NCI-H1105 (cell line): ENCODE measurements around the gene FBLN2.

ENCODE experiments used
- DNase-seq: peaks from one replicate; lab custom pipeline; 2025; lab: John Stamatoyannopoulos, UW

FBLN2 gene

DNA sequence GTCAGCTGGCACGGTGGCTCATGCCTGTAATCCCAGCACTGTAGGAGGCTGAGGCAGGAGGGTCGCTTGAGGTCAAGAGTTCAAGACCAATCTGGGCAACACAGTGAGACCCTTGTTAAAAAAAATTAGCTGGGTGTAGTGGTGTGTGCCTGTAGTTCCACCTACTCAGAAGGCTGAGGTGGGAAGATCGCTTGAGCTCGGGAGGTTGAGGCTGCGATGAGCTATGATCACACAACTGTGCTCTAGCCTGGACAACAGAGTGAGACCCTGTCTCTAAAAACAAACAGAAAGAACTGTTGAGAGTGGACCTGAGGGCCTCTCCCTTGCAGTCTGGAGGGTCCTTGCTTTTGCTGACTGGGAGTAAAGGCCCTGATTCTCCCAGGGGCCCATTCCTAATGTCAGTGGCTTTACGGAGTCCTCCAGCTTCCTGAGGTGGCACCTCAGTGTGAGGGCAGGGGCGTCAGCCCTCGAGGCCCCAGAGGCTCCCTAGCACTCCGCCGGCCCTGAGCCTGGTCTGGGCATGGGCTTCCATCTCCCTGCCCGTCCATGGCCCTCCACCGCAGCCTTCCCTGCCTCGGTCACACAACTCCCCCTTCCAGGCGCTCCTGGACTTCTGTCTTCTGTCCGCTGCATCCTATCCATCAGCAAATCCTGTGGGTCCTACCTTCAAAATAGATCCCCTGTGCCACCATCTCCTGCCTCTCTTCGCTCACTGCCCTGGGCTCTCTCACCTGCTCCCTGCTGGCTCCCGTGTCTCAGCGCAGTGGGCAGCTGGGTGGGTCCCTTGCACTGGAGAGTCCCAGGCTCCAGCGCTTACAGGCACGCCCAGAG, 19.0 kb downstream of the FBLN2 start:
- DNase-seq, result no peak

GRCh38 chr3:13568515-13569028, 19.6 kb downstream of the FBLN2 start:
- no peak for DNase-seq

GRCh38 chr3:13569201-13569600, 20.3 kb downstream of the FBLN2 start:
- DNase-seq, result no peak

- DNase-seq, result no peak
These were observed 20.9 kb downstream of the FBLN2 start for GRCh38 chr3:13569641-13570390.

DNA sequence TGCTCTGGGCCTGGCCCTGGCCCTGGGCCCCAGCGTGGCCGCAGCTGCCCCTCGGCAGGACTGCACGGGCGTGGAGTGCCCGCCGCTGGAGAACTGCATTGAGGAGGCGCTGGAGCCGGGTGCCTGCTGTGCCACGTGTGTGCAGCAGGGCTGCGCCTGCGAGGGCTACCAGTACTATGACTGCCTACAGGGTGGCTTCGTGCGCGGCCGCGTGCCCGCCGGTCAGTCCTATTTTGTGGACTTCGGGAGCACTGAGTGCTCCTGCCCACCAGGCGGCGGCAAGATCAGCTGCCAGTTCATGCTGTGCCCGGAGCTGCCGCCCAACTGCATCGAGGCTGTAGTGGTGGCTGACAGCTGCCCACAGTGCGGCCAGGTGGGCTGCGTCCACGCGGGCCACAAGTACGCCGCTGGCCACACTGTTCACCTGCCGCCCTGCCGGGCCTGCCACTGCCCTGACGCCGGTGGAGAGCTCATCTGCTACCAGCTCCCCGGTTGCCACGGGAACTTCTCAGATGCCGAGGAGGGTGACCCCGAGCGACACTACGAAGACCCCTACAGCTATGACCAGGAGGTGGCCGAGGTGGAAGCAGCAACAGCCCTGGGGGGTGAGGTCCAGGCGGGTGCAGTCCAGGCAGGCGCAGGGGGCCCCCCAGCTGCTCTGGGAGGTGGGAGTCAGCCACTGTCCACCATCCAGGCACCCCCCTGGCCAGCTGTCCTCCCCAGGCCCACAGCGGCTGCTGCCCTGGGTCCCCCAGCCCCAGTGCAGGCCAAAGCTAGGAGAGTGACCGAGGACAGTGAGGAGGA, 21.7 kb downstream of the FBLN2 start:
- DNase-seq, result no peak

DNA sequence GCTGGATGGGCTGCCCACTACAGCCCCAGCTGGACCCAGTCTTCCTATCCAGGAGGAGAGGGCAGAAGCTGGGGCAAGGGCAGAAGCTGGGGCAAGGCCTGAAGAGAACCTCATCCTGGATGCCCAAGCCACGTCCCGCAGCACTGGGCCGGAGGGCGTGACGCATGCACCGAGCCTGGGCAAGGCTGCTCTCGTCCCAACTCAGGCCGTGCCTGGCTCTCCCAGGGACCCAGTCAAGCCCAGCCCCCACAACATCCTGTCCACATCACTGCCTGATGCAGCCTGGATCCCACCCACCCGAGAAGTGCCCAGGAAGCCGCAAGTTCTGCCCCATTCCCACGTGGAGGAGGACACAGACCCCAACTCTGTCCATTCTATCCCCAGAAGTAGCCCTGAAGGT, 22.3 kb downstream of the FBLN2 start:
- DNase-seq, result no peak

DNA sequence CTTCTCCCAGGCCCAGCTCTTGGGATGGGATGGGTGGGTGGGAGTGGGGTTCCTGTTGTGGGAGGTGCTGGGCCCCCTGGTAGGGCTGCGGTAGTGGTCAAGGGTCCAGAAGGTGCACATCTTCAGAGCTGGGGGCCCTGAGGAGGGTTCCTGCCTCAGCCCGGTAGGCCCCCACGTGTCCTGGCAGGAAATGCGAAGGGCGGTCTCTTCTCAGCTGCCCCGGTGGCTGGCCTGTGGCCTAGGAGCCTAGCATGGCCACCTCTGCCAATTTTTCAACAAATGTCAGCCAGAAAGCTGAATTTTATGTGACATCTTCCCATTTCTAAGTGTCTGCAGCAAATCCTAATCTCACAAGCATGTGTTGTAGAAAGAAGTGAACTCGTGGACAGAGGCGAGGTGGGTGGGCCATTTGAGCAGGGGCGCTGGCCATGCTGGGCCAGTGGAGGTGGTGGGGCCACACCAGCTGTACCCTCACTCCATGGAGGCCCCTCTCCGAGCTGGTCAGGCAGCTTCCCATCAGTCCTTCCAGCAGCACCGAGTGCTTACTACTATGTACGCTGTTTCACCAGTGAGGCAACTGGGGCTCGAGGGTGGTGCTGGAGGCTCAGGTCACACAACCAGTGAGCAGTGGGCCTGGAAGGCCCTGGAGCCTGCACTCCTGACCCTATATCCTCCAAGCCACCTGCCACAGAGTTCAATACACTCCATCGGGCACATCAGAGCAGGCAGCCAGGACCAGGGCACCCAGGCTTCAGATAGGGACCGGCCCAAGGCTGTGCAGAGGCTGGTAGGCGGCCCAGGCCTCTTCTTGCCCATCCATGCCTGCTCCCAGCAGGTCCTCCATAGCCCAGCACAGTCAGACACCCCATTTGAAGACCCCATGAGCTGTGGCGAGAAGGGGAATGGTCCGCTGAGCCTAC, 23.2 kb downstream of the FBLN2 start:
- no peak for DNase-seq

DNA sequence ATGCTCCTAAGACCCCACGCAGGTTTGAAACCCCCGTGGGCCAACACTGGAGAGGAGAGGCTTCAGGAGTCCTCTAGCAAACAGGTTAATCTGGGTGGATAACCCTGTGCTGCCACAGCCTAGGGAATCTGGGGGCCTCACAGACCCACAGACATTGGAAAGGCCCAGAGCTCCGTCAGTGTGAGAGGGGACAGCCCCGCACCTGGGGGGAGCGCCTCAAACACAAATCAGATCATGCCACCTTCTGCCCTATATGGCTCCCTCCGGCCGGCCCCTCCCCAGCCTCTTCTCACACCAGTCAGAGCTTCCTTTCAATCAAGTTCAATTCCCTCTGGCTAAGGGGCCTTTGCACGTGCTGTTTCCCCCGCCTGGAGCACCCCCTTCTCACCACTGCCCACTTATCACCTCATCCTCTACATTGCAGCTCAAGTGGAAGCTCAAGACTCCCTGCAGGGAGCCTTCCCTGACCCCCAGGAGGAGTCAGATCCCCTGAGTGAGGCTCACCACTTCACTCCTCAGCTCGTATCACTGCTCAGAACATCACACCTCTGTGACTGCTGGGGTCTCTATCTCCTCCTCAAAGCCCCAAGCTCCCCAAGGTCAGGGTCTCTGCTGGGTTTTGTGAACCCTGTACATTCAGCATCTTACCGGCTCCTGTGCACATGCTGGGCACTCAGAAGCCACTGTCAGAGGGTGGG, 24.1 kb downstream of the FBLN2 start:
- no peak for DNase-seq

GRCh38 chr3:13574083-13574797, 25.3 kb downstream of the FBLN2 start:
- DNase-seq, result no peak

DNA sequence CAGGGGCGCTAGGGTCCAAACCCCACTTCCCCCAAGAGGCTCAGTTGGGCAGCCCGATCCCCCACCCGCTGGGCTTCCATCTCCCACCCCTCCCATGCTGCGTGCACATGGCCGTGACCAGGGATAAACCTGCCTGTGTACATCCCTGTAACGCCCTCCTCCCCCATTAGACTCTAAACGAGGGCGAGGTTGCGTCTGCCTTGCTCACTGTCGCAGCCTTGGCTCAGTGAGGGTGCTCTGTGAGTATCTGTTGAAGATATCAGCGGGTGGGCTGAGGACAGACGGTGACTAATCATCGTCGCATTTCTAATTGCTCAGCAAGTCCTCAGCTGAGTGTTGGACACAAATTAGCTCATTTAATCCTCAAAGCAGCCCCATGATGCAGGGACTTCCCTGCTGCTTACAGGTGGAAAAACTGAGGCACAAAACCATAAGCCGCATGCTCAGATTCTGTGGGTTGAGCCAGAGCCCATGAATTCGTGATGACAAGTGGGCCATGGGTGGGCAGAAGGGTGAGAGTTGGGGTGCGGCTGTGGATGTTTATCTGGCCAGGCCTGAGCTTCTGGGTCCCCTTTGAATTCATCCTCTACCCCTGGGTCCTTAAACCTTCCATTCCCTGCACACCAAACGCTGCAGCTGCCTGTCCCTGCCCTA, 26.0 kb downstream of the FBLN2 start:
- no peak for DNase-seq

DNA sequence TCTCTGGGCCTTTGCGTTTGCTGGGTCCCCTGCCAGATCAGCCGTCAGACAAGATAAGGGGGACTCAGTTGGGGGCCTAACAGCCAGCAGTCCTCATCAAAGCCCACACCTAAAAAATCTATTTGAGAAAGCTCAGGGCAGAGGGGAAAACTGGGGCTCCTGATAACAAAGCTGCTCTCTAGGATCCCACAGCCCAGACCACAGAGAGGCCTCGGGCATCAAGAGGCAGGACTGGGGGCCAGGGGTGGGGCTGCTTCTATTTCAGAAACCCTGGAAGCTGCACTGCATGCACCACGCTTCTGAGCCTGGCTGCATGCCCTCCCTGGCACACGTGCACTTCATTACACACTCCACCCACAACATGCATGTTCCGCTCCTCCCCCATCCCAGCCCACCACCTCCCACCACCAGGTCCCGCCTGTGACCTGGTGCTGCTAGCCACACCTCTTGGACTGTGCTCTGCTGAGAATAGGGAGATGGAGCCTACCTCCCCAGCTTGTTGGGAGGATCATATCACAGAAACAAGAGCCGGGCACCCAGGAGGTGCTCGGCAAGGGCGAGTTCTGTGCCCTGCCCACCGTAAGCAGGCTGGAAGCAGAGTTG, 26.6 kb downstream of the FBLN2 start:
- DNase-seq, result no peak

DNA sequence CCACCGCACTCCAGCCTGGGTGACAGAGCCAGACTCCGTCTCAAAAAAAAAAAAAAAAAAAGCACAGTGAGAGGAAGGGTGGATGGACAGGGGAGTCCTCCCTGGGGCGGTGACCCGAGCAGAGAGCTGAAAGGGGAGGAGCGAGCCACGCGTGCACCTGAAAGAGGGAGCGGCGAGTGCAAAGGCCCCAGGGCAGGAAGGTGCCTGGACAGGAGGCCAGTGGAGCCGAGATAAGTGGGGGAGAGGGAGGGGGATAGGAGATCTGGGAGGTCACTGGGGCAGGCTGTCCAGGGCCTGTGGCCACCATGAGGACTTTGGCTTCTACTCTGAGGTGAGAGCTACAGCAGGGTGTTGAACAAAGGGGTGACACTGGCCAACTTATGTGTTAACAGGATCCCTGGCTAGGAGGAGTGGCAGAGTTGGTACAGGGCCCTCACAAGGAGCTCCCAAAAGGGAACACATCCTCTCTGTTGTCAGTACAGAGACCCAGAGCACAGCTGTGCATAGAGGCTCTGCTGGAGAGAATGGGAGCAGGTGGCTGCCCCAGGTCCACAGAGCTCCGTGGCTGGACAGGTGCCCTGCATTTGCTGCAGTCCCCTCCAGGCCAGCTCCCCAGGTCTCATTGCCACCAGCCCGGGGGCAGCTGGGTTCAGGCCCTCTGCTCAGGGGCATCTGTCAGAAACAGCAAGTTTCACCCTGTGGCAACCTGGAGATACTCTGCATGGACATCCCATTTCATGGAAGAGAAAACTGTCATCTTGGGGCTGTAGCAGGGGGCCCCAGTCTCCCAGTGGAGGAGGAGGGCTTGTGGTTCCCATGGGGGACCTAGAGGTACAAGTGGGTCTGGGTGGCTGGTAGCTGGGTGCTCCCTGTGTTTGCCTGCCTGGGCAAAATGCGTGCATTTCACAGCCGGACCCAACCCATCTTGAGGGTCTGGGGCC, 28.5 kb downstream of the FBLN2 start:
- no peak for DNase-seq

- no peak for DNase-seq
These were observed 29.3 kb downstream of the FBLN2 start for GRCh38 chr3:13578251-13578650.

DNA sequence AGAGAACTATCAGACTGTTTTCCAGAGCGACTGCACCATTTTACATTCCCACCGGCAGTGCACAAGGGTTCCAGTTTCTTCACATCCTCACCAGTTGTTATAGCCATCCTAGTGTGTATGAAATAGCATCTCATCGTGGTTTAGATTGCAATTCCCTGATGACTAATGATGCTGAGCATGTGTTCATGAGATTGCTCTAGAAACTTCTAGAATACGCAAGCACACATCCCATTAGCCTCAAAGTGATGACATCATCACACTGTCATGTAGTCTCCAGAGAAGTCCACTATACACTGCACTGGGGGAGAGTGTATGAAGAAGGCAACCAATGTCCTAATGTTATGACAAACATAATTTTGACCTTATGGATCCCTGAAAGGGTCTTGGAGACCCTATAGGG, 30.1 kb downstream of the FBLN2 start:
- DNase-seq, result no peak

- DNase-seq, result no peak
These were observed 31.5 kb downstream of the FBLN2 start for GRCh38 chr3:13580256-13581023.

DNA sequence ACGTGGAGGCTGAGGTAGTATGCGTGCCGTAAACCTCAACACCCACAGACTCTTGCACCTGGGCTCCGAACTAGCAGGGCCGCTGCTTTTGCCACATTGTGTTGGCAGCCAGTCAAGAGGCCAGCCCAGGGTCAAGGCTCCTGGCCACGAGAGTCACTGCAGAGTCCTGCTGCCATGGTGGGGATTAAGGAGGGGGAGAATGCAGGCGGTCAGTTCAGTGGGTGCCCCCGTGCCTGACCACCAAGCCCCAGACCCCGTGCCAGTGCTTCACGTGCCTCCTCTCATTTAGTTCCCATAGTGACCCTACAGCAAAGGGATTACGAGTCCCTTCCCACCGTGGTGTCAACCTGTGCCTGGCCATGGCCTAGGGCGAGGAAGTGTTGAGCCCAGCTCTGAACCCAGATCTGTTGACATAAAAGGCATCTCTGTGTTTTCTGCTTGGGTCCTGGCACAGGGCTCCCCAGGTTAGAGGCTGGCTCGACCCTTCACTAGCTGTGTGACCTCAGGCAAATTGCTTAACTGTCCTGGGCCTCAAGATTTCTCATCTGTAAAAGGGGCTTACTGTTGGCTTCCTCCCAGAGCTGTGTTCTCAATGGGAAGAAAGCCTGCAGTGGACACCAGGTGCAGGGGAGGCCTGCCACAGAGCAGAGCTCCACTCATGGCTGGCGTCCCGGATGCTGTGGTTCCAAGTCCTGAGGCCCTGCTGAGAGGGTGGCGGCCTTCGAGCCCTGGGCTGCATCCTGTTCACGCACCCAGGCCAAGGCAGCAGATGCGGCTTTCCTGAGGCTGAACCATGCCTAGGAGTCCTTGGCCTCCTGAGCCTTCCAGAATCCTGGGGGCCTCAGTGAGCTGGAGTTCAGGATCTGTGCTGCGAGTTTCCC, 32.8 kb downstream of the FBLN2 start:
- DNase-seq, result no peak
